D341Med (cell line): ENCODE results near the gene CPT1B.
A peak's percentile ranks its signal among the peaks of the same experiment; 100 is the strongest.

Experiments
- DNase-seq: peaks from one replicate; pipeline ENCODE4 v3.0.0; 2012; ENCODE audit warnings: low spot score

Gene CPT1B

GRCh38 chr22:50569896-50570535 lies 8.2 kb downstream of the CPT1B start:
- DNase-seq: no peak

- no peak for DNase-seq
These were observed 9.2 kb downstream of the CPT1B start for GRCh38 chr22:50569041-50569459.

- no peak for DNase-seq
These were observed 9.6 kb downstream of the CPT1B start for GRCh38 chr22:50568626-50569025.

- no peak for DNase-seq
These were observed 10.4 kb downstream of the CPT1B start for GRCh38 chr22:50567721-50568252.

- no peak for DNase-seq
These were observed 13.9 kb downstream of the CPT1B start for GRCh38 chr22:50564289-50564688.

GRCh38 chr22:50563413-50564160 lies 14.6 kb downstream of the CPT1B start:
- no peak for DNase-seq

- DNase-seq: peak; percentile 97
These were observed 15.5 kb downstream of the CPT1B start, which contains the start of gene SYCE3 for GRCh38 chr22:50562523-50563412. SYCE3 (minus strand) TSS chr22:50562919; CDS start chr22:50556405, 6,514 bp downstream.

GRCh38 chr22:50561401-50562358 lies 16.5 kb downstream of the CPT1B start:
- DNase-seq: no peak

GRCh38 chr22:50560034-50560433 lies 18.2 kb downstream of the CPT1B start:
- no peak for DNase-seq

- DNase-seq: no peak
These were observed 21.5 kb downstream of the CPT1B start for GRCh38 chr22:50556703-50557102.

GRCh38 chr22:50553310-50553709 lies 24.9 kb downstream of the CPT1B start:
- DNase-seq: no peak

- no peak for DNase-seq
These were observed 27.0 kb downstream of the CPT1B start for GRCh38 chr22:50551160-50551752.

DNA sequence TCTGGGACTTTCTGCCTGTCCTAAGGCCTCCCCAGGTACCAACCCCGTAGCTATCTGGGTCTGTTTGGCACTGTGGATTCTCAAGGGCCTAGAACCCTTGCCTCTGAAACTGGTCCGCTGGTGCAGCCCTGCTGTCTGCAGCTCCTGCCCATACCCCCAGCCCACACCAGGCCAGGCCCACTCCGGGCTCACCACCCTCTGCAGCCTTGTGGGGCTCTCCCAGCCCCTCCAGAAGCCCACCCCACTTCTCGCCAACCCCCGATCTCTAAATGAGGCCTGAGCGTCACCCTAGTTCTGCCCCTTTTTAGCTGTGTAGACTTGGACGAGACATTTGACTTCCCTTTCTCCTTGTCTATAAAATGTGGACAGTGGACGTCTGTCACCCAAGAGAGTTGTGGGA lies 27.8 kb downstream of the CPT1B start:
- DNase-seq: no peak

- DNase-seq: peak; percentile 29
These were observed 29.1 kb downstream of the CPT1B start for GRCh38 chr22:50548921-50549790.

DNA sequence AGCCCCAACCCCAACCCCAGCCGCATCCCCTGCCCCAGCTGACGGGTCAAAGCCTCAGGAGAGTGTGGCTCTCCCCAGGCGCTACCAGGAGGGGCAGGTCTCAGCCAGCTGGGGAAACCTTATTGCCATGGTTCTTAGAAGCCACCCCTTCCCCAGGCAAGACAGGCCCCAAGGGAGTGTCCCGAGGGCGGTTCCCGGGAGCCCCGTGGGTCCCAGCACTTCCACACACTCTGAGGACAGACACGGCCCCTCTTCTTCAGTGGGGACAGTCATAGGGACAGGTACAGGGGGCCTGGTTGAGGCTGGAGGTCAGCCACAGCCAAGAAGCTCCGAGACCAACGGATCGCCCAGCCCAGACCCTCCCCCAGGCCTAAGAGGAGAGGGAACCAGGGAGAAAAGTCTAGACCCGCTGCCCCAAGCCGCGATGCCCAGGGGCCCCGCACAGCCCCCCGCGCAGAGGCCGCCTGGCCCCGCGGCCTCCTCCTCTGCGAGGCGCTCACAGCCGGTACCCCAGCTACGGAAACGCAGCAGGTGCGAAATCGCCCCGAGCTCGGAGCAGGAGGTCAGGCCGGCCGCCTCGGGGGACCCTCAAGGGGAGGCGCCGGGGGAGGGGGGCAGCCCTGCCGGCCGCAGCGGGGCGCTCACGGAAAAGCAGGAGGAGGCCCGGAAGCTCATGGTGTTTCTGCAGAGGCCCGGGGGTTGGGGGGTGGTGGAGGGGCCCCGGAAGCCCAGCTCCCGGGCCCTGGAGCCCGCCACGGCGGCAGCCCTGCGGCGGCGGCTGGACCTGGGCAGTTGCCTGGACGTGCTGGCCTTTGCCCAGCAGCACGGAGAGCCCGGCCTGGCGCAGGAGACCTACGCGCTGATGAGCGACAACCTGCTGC lies 29.9 kb downstream of the CPT1B start:
- peak; percentile 46 for DNase-seq

DNA sequence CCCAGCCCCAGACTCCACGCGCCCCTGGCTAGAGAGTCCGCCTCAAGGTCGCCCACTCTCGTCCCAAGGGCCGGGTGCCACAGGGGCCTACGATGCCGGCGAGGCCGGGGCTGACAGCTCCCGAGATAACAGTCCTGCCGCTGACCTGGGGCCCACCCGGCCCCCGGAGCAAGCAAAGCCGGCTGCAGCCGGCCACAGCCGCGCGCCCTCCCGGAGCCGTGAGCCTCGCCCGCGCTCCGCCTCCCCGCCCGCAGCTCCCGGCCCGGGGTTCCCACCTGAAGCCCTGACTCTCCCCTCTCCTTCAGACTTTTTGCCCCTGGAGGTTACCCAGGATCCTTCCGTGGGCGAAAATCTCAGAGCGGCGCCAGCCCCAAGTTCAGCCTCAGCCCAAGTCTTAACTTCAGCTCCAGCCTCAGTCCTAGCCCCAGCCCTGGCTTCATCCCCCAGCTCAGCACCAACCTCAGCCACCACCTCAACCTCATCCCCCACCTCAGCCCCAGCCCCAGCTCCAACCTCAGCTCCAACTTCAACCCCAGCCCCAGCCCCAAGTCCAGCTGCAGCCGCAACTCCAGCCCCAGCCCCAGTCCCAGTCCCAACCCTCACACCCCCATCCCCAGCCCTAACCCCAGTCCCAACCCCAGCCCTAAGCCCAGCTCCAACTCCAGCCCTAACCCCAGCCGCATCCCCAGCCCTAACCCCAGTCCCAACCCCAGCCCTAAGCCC lies 30.8 kb downstream of the CPT1B start:
- peak; percentile 29 for DNase-seq

GRCh38 chr22:50546326-50547262 lies 31.6 kb downstream of the CPT1B start:
- DNase-seq: peak; percentile 47
